SKM-1 (cell line): ENCODE measurements around the gene FGFR3.

ENCODE experiments used
- DNase-seq: peaks from one replicate; lab custom pipeline; 2025; ENCODE audit not compliant: unreplicated experiment; lab: John Stamatoyannopoulos, UW

Gene FGFR3

DNA sequence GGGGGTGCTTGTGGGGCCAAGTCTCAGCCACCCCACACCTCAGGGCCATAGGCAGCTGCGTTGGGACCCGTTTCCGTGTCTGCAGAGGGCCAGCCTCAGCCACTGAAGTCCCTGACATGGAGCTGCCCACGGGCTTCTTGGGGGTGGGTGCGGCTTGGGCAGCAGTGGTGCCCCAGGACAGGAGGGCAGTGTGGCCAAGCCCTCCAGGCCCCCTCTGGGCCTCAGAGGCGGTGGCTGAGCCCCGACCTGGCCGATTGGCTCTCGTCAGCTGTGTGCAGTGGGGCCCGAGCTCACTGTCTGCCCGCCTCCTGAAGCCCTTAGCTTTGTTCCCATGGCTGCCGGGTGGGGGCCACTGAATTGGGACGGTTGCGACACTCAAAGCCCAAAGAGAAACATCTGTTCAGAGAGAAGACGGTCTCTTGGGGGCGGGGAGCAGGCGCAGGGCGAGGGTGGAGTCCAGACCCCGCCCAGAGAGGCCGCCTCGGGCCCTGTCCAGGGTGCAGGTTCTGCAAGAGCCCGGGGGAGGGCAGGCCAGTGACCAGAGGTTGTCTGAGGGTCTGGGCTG, 9.1 kb downstream of the FGFR3 start:
- DNase-seq = no peak

DNA sequence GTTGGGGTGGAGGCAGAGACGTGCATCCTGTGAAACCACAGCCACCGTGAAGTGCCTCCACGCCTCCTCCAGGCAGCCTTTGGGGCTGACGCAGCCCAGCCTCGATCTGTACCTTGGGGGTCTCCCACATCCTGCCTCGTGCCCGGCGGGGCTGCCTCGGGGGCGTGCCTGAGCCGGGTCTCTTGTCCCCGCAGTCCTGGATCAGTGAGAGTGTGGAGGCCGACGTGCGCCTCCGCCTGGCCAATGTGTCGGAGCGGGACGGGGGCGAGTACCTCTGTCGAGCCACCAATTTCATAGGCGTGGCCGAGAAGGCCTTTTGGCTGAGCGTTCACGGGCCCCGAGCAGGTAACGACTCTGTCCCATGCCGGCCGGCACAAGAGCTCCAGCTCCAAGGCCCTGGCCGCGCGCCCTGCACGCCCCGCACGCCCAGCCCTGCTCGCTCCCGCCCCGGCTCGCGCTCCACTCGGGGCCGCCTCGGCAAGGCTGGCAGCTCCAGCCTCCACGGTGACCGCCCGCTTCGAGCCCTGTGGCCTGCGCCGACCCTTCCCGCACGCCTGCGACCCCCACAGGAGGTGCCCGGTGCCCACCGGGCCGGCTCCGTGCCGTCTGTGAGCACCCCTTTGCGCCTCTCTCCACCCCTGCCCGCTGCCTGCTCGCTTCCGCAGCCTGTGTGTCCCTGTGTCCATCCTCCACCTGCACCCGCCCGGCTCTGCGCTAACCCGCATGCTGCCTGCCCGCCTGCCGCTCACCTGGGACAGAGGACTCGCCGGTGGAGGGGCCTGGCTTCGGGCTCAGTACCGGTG, 9.8 kb downstream of the FGFR3 start:
- DNase-seq = no peak

DNA sequence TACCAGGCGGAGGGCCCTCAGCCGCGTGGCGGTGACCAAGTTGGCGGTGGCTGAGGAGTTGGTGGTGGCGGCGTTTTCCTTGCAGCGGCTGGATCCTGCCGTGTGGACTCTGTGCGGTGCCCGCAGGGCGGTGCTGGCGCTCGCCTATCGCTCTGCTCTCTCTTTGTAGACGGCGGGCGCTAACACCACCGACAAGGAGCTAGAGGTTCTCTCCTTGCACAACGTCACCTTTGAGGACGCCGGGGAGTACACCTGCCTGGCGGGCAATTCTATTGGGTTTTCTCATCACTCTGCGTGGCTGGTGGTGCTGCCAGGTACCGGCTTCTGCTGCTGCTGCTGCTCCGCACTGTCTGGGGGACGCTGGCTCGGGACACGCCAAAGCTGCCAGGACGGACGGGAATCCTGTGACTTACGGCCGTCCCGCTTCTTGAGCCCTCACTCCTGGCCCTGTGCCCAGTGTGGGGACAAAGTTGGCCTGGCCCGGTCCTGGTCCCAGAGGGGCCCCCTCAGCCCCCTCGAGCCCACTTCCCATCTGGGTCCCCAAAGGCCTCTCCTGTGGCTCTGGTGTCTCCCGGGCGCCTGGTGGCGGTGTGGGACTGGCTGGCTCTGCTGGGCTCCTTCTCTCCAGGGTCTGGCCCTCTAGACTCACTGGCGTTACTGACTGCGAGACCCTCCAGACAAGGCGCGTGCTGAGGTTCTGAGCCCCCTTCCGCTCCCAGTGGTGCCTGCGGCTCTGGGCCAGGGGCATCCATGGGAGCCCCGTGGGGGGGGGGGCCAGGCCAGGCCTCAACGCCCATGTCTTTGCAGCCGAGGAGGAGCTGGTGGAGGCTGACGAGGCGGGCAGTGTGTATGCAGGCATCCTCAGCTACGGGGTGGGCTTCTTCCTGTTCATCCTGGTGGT, 10.7 kb downstream of the FGFR3 start:
- no peak for DNase-seq

DNA sequence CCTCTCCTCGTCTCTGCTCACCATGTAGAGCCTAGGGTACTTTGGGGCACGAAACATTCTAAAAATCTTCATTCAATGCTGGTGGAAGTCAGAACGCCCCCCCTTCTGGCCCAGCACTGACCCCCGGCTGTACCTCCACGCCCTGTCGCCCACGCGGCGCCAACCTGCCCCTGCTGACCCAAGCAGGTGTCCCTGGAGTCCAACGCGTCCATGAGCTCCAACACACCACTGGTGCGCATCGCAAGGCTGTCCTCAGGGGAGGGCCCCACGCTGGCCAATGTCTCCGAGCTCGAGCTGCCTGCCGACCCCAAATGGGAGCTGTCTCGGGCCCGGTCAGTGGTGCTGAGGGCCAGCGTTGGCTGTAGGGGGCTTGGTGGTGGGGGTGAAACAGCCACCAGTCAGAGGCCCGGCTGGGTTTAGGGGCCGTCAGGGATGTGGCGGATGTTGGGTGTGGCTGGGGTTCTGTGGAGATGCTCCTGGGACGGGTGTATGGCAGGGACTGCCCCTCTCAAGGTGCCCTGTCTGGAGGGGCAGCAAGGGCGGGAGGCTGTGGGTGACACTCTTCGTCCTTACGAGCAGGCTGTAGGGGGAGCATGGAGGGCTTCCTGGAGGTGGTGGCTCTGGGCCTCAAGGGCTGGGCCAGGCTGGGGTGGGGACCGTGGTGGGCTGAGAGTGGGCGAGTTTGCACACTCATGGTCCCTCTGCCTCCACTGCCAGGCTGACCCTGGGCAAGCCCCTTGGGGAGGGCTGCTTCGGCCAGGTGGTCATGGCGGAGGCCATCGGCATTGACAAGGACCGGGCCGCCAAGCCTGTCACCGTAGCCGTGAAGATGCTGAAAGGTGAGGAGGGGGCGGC, 11.8 kb downstream of the FGFR3 start:
- no peak for DNase-seq

DNA sequence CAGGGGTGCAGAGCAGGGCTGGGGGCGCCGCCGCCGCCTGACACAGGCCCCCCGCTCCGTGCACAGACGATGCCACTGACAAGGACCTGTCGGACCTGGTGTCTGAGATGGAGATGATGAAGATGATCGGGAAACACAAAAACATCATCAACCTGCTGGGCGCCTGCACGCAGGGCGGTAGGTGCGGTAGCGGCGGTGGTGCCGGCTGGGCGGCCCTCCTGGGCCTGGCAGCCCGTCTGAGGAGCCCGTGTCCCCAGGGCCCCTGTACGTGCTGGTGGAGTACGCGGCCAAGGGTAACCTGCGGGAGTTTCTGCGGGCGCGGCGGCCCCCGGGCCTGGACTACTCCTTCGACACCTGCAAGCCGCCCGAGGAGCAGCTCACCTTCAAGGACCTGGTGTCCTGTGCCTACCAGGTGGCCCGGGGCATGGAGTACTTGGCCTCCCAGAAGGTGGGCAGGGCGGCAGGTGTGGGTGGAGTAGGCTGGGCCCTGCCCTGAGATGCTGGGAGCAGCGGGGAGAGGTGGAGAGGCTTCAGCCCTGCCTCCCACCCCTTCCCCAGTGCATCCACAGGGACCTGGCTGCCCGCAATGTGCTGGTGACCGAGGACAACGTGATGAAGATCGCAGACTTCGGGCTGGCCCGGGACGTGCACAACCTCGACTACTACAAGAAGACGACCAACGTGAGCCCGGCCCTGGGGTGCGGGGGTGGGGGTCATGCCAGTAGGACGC, 12.6 kb downstream of the FGFR3 start:
- no peak for DNase-seq

DNA sequence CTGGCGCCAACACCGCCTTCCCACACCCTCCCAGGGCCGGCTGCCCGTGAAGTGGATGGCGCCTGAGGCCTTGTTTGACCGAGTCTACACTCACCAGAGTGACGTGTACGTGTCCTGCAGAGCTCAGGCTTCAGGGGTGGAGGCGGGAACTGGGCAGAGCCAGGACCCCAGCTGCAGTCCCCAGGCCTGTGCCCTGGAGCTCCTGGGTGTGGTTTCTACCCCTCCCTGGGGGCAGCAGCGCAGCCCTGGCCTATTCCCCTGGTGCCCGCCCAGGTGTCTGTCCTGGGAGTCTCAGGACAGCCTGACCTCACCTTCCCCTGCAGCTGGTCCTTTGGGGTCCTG, 13.1 kb downstream of the FGFR3 start:
- no peak for DNase-seq

DNA sequence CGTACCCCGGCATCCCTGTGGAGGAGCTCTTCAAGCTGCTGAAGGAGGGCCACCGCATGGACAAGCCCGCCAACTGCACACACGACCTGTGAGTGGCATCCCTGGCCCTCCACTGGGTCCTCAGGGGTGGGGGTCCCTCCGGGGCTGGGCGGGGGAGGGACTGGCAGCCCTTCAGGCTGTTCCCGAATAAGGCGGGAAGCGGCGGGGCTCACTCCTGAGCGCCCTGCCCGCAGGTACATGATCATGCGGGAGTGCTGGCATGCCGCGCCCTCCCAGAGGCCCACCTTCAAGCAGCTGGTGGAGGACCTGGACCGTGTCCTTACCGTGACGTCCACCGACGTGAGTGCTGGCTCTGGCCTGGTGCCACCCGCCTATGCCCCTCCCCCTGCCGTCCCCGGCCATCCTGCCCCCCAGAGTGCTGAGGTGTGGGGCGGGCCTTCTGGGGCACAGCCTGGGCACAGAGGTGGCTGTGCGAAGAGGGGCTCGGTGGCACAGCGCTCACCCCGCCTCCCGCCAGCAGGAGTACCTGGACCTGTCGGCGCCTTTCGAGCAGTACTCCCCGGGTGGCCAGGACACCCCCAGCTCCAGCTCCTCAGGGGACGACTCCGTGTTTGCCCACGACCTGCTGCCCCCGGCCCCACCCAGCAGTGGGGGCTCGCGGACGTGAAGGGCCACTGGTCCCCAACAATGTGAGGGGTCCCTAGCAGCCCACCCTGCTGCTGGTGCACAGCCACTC, 13.7 kb downstream of the FGFR3 start:
- no peak for DNase-seq

DNA sequence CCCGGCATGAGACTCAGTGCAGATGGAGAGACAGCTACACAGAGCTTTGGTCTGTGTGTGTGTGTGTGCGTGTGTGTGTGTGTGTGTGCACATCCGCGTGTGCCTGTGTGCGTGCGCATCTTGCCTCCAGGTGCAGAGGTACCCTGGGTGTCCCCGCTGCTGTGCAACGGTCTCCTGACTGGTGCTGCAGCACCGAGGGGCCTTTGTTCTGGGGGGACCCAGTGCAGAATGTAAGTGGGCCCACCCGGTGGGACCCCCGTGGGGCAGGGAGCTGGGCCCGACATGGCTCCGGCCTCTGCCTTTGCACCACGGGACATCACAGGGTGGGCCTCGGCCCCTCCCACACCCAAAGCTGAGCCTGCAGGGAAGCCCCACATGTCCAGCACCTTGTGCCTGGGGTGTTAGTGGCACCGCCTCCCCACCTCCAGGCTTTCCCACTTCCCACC, 14.3 kb downstream of the FGFR3 start:
- DNase-seq = no peak

DNA sequence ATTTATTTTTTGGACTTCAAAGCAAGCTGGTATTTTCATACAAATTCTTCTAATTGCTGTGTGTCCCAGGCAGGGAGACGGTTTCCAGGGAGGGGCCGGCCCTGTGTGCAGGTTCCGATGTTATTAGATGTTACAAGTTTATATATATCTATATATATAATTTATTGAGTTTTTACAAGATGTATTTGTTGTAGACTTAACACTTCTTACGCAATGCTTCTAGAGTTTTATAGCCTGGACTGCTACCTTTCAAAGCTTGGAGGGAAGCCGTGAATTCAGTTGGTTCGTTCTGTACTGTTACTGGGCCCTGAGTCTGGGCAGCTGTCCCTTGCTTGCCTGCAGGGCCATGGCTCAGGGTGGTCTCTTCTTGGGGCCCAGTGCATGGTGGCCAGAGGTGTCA, 15.3 kb downstream of the FGFR3 start:
- no peak for DNase-seq

DNA sequence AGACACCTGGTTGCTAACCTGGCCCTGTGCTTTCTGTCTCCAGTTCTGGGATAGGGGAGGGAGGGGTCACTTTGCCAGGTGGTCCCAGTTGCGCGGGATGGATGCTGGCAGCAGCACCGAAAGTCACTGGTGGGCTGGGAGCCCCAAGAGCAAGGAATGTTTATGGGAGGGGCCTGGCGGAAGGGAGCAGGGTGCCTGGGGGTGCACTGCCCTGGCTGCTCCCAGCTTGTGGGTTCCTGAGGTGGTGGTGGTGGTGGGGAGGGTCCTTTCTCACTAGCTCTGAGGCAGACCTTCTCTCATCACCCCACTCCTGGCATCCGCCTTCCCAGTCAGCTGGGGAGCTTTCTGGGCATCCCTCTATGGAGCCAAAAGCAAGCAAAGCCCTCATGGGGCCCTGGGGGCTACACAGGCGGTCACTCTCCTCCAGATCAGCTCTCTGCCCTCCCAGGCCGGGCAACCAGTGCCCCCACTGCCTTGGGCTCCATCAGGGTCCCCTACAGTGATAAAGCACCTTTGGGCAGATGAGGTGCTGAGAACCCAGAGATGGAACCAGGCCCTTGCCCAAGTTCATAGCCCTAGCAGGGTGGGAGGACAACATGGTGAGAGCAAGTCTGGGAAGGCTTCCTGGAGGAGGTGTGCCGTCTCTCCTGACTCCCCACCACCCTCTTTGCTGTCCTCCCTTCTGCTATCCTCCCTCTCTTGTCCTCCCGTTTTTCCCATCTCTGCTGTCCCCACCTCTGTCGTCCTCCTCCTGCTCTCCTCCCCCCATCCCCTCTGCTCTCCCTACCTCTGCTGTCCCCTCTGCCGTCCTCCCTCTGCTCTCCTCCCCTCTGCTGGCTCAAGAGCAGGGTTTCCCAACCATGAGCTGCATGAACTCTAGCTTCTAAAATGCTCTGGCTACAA, 16.0 kb downstream of the FGFR3 start:
- no peak for DNase-seq

DNA sequence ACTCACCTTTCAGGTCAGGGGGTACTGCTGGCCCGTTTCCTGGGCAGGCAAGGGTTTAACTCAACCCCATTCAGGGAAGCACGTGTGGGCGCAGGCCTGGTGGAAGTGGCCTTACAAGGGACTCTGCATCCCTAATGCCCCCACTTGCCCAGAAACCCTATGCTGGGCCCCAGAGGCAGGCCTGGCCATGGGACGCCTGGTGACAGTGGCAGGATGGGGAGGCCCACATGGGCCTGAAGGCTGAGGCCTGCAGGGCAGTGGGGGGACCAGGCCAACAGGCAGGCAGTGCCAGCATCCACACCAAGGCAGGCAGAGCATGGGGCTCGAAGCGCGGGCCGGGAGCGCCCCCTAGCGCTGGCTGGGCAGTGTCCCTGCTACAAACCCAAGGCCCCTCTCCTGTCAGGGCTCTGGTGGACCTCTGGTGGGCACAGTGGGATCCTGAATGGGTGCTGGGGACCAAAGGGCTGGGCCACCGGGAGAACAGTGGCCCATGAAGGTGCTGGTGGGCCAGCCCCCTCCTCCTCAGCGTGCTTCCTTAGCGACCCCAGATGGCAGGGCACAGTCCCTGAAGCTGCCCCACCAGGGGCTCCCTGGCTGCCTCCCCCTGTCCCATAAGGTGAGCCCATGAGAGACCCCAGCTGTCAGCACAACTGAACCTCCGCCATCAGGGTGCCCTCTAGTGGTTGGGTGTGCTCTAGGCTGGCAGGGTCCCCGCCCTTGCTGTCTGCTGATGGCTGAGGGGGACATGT, 16.8 kb downstream of the FGFR3 start:
- DNase-seq = peak; percentile 68

DNA sequence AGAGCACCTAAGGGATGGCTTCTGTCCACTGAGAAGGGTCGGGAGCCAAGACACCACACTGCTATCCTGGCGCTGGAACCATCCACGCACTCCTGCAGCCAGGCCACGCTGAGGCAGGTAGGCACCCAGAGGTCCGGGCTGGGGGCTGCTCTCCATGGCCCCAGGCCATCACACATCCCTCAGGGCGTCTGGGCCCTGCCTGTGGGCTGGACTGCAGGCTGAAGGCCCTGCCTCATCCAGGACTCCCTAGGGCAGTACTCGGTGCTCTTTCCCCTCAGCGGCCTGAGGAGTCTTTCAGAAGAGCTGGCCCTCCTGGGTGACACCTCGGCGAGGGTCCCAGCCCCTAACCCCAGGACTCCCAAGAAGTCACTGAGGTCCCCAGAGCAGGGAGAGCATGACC, 17.7 kb downstream of the FGFR3 start:
- DNase-seq = no peak

DNA sequence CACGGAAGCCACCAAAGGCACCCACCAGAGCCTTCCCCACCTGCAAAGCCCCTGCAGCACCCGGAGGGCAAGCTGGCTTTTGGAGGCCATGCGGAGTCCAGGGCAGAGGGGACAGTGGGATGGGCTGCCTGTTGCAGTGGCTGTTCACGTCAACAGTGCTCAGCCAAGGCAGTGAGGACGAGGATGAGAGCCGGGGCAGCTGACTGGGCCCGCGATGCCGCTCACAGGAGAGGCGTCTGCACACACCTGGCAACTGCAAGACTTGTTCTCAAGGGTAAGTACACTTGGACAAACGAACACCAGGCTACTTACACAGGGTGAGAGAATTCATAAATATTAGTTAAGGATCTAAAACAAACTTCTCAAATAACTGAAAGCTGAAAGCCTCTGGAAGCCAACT, 19.6 kb downstream of the FGFR3 start:
- DNase-seq = no peak

DNA sequence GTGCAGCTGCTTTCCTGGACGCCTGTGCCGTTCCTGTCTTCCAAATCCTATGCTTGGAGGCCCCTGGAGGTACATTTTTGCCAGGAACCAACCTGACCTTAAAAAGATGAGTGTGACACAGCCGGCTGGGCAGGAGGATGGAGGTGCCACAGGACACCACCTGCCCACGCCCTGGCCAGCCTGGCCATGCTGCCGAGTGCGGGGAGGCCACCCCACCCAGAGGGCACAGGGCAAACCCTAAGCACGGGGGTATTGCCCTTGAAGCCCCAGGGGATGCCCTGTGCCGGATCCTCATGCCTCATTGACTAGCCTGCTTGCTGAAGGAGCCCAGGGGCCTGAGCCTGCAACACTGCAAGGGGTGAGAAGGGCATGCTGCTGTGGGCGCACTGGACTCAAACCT, 20.1 kb downstream of the FGFR3 start:
- no peak for DNase-seq

DNA sequence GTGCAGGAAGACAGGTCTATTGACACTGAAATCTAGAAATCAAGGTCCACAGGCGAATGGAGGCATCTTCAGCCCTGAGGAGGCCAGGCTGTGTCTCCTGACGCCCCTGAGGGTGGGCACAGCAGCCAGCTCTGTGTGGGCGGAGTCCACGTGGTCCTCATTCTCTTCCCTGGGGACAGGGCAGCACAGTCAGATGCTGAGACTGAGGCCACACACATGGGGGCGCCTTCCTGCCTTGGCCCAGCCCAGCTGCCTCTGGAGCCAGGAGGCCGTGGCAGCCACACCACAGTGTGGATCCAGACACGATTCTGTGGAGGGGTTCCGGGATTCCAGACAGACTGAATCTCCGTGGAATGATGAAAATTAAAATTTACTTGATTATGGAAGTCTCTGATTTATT, 20.8 kb downstream of the FGFR3 start:
- no peak for DNase-seq

DNA sequence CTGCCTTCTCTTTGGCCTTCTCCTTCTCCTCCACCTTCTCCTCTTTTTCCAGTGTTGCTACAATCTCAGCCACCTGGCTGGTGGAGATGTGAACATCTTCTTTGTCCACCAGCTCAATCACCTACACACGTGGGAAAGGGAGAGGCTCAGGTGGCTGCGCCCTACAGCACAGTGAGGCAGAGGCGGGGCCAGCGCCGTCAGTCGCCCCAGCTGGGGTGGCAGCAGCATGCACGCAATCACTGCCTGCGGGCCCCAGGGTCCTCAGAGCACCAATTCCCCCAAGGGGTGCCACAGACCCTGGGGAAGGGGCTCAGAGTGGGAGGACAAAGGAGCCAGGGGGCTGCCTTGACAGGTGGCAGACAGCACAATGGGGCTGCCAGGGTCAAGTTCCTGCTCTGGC, 21.4 kb downstream of the FGFR3 start:
- DNase-seq = no peak

DNA sequence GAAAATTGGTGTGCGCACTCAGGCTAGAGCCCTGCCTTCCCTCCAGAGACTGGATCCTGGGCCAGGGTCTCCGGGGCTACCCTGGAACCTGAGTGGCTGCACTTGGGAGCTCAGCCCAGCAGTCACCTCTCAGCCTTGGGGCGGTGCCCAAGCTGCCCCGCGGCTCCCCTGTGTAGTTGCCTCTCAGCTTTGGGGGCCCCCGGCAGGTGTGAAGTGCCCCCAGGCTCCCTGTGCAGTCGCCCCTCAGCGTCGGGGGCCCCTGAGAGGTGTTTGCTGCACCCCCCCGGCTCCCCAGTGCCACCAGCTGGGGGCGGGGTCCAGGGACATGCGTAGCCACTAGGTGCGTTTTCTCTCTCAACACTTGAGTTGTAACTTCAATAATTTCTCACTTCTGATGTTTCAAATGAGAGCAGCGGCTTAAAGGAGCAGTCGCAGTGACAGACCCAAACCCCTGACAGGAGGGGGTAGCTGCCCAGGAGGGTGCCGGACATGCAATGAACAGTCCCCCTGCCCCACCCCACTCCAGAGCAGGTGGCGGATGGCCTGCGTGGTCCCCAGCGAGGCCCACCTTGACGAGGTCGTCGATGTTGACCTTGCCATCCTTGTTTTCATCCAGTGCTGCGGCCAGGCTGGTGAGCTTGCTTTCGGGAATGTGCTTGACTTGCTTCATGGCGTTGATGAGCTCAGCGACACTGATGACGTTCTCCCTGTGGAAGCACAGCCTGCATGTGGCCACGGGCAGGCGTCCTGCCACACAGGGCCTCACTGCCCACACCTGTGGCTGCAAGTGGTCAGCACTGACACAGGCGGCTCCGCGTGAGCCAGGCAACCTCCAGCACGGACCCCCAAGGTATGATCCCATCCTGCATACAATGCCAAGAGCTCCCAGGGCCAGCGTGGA, 22.3 kb downstream of the FGFR3 start:
- DNase-seq = no peak
